Glomerular visceral epithelial cell (primary cell): ENCODE results near the gene MBD3L2B.
"Not testable (repeated sequence)": the region's sequence is repeated elsewhere in the genome, so short reads cannot be mapped to it uniquely, and the experiment has no call there.

ENCODE experiments used
- DNase-seq: peaks from one replicate; pipeline ENCODE4 v3.0.0-alpha.2; 2016; ENCODE audit errors: extremely low spot score

MBD3L2B gene

GRCh38 chr19:7021331-7021730 lies at the start of gene MBD3L2B:
Gene MBD3L2B, minus strand, starts transcription at chr19:7021431. Its CDS starts 34 bp downstream, at chr19:7021397.
- not testable (repeated sequence) for DNase-seq

GRCh38 chr19:7069904-7070226 lies 48.6 kb upstream of the MBD3L2B start:
- DNase-seq, result peak; percentile 7

GRCh38 chr19:7069042-7069903 lies 48.0 kb upstream of the MBD3L2B start, which contains the start of gene ZNF557:
Gene ZNF557, plus strand, starts transcription at chr19:7069703. Its CDS starts 5,372 bp downstream, at chr19:7075075.
- DNase-seq, result peak; percentile 97

- no peak for DNase-seq
Observed at GRCh38 chr19:7068599-7068998, 47.4 kb upstream of the MBD3L2B start.

GRCh38 chr19:7067716-7068115 lies 46.5 kb upstream of the MBD3L2B start:
- DNase-seq, result no peak

GRCh38 chr19:7067122-7067521 lies 45.9 kb upstream of the MBD3L2B start:
- not testable (repeated sequence) for DNase-seq

- DNase-seq, result no peak
Observed at GRCh38 chr19:7063764-7064418, 42.7 kb upstream of the MBD3L2B start.

GRCh38 chr19:7063339-7063738 lies 42.1 kb upstream of the MBD3L2B start:
- DNase-seq, result no peak

- DNase-seq, result not testable (repeated sequence)
Observed at GRCh38 chr19:7059977-7060376, 38.7 kb upstream of the MBD3L2B start.

GRCh38 chr19:7058576-7058975 lies 37.3 kb upstream of the MBD3L2B start, which contains the start of gene MBD3L3:
Gene MBD3L3, minus strand, starts transcription at chr19:7058676. Its CDS starts 71 bp downstream, at chr19:7058605.
- DNase-seq, result not testable (repeated sequence)

GRCh38 chr19:7056371-7056770 lies 35.1 kb upstream of the MBD3L2B start:
- not testable (repeated sequence) for DNase-seq

GRCh38 chr19:7055679-7056078 lies 34.4 kb upstream of the MBD3L2B start:
- not testable (repeated sequence) for DNase-seq

GRCh38 chr19:7054635-7055368 lies 33.6 kb upstream of the MBD3L2B start:
- DNase-seq, result not testable (repeated sequence)

GRCh38 chr19:7052896-7053295 lies 31.7 kb upstream of the MBD3L2B start:
- not testable (repeated sequence) for DNase-seq

- DNase-seq, result not testable (repeated sequence)
Observed at GRCh38 chr19:7051421-7051820, 30.2 kb upstream of the MBD3L2B start.

- not testable (repeated sequence) for DNase-seq
Observed at GRCh38 chr19:7049021-7049420, 27.8 kb upstream of the MBD3L2B start, which contains the start of gene MBD3L2. Gene MBD3L2, plus strand, starts transcription at chr19:7049321. Its CDS starts 53 bp downstream, at chr19:7049374.

- DNase-seq, result not testable (repeated sequence)
Observed at GRCh38 chr19:7041563-7041962, 20.3 kb upstream of the MBD3L2B start.

- not testable (repeated sequence) for DNase-seq
Observed at GRCh38 chr19:7040079-7040478, 18.8 kb upstream of the MBD3L2B start, which contains the start of gene MBD3L4. Gene MBD3L4, minus strand, starts transcription at chr19:7040179. Its CDS starts 35 bp downstream, at chr19:7040144.

- DNase-seq, result not testable (repeated sequence)
Observed at GRCh38 chr19:7030278-7030677, 9.0 kb upstream of the MBD3L2B start, which contains the start of gene MBD3L5. Gene MBD3L5, plus strand, starts transcription at chr19:7030578. Its CDS starts 34 bp downstream, at chr19:7030612.

- not testable (repeated sequence) for DNase-seq
Observed at GRCh38 chr19:7028790-7029189, 7.6 kb upstream of the MBD3L2B start.

GRCh38 chr19:7018828-7019227 lies 2.4 kb downstream of the MBD3L2B start:
- no peak for DNase-seq

- DNase-seq, result peak; percentile 66
Observed at GRCh38 chr19:7013678-7014077, 7.6 kb downstream of the MBD3L2B start.
